Measurements from ENCODE around the gene ZDHHC14.

GRCh38 chr6:157368359-157369049 lies 12.5 kb upstream of the ZDHHC14 start:
- TF ChIP-seq CTCF (IDR thresholded peaks at IDR 0.05) (no peak), POLR2A (IDR thresholded peaks at IDR 0.05) (no peak), EP300 (IDR thresholded peaks at IDR 0.05) (no peak)
